ENCODE measurements around the gene RRP9. TPM values are rescaled to one million over a fixed set of nuclear protein-coding genes. Genes with fewer than 3 reads are reported as not detected.

The RRP9 gene
- total RNA-seq, 2 experiments from 2014 or later = 6.4 to 7.6 TPM

GRCh38 chr3:51927061-51927977, 14.4 kb downstream of the RRP9 start:
- intact Hi-C loops (cut with DNase I, micrococcal nuclease) = no loop called here
- ChIA-PET POLR2A (no interaction called here), CTCF (no interaction called here)

GRCh38 chr3:51921081-51921578, 20.6 kb downstream of the RRP9 start:
- H3K9me3 Mint-ChIP-seq = no peaks in the 10 kb centered on the region
- H3K4me1 Mint-ChIP-seq (ENCODE audit: low read depth) = no peaks in the 10 kb centered on the region
- no peak overlapping the region for H3K27ac ChIP-seq (ENCODE audit: low read depth in 1 of 2, low read length in 2 of 2)
- ATAC-seq (ENCODE audit: poor library complexity) = no peak
- H3K4me3 Mint-ChIP-seq = no peak overlapping the region
- H3K4me3 ChIP-seq (ENCODE audit: low read length) = no peak overlapping the region
- H3K27me3 Mint-ChIP-seq = peaks cover 3% of the 10 kb centered on the region
- no peak for TF ChIP-seq CTCF (IDR thresholded peaks at IDR 0.05)
- CTCF ChIA-PET = no interaction called here
- POLR2A ChIA-PET = no interaction called here
- intact Hi-C loops (cut with DNase I, micrococcal nuclease) = no loop called here
- no peaks in the 10 kb centered on the region for H3K36me3 ChIP-seq (ENCODE audit: insufficient read depth, low read length)
- H3K9me3 ChIP-seq (ENCODE audit: control insufficient read depth in 1 of 2, insufficient read depth in 1 of 2, low read length in 2 of 2) = no peaks in the 10 kb centered on the region
- H3K27ac Mint-ChIP-seq = no peak overlapping the region
- H3K36me3 Mint-ChIP-seq (ENCODE audit: low read depth) = no peaks in the 10 kb centered on the region
- H3K27me3 ChIP-seq (ENCODE audit: control insufficient read depth in 1 of 2, insufficient read depth in 2 of 2, low read length in 2 of 2) = no peaks in the 10 kb centered on the region
- no peak for DNase-seq
- no peaks in the 10 kb centered on the region for H3K4me1 ChIP-seq (ENCODE audit: insufficient read depth, low read length)

More at GRCh38 chr3:51927061-51927977, 14.4 kb downstream of the RRP9 start:
- no peak for ATAC-seq (ENCODE audit: poor library complexity)
- Mint-ChIP-seq H3K27me3 (no peaks in the 10 kb centered on the region), H3K4me3 (no peak overlapping the region), H3K4me1 (ENCODE audit: low read depth) (no peaks in the 10 kb centered on the region), H3K36me3 (ENCODE audit: low read depth) (no peaks in the 10 kb centered on the region), H3K27ac (no peak overlapping the region), H3K9me3 (no peaks in the 10 kb centered on the region)
- DNase-seq = no peak
- Histone ChIP-seq H3K27ac (ENCODE audit: low read depth in 1 of 2, low read length in 2 of 2) (no peak overlapping the region), H3K27me3 (ENCODE audit: control insufficient read depth in 1 of 2, insufficient read depth in 2 of 2, low read length in 2 of 2) (no peaks in the 10 kb centered on the region), H3K9me3 (ENCODE audit: control insufficient read depth in 1 of 2, insufficient read depth in 1 of 2, low read length in 2 of 2) (no peaks in the 10 kb centered on the region), H3K36me3 (ENCODE audit: insufficient read depth, low read length) (no peaks in the 10 kb centered on the region), H3K4me3 (ENCODE audit: low read length) (no peak overlapping the region), H3K4me1 (ENCODE audit: insufficient read depth, low read length) (no peaks in the 10 kb centered on the region)
- TF ChIP-seq CTCF (IDR thresholded peaks at IDR 0.05) = no peak

- H3K9me3 Mint-ChIP-seq = no peaks in the 10 kb centered on the region
- Histone ChIP-seq H3K9me3 (ENCODE audit: control insufficient read depth in 1 of 2, insufficient read depth in 1 of 2, low read length in 2 of 2) (no peaks in the 10 kb centered on the region), H3K4me3 (ENCODE audit: low read length) (no peak overlapping the region), H3K36me3 (ENCODE audit: insufficient read depth, low read length) (no peaks in the 10 kb centered on the region), H3K27me3 (ENCODE audit: control insufficient read depth in 1 of 2, insufficient read depth in 2 of 2, low read length in 2 of 2) (no peaks in the 10 kb centered on the region), H3K27ac (ENCODE audit: low read depth in 1 of 2, low read length in 2 of 2) (no peak overlapping the region), H3K4me1 (ENCODE audit: insufficient read depth, low read length) (no peaks in the 10 kb centered on the region)
- ChIA-PET CTCF (no interaction called here), POLR2A (no interaction called here)
- DNase-seq (no peak), ATAC-seq (ENCODE audit: poor library complexity) (no peak)
- TF ChIP-seq CTCF (IDR thresholded peaks at IDR 0.05) = no peak
- H3K36me3 Mint-ChIP-seq (ENCODE audit: low read depth) = no peaks in the 10 kb centered on the region
- no peaks in the 10 kb centered on the region for H3K4me1 Mint-ChIP-seq (ENCODE audit: low read depth)
- no peak overlapping the region for H3K4me3 Mint-ChIP-seq
- H3K27ac Mint-ChIP-seq = no peak overlapping the region
- peaks cover 13% of the 10 kb centered on the region for H3K27me3 Mint-ChIP-seq
- intact Hi-C loops (cut with DNase I, micrococcal nuclease) = no loop called here
These were observed 25.3 kb downstream of the RRP9 start for GRCh38 chr3:51916418-51916817.

Measured in CD4-positive, alpha-beta T cell (primary cell).